ES-I3 (cell line): ENCODE results near the gene CAPN5.

Experiments used
- H3K36me3 ChIP-seq: 2 replicates; pipeline ENCODE4 v1.6.1; 2013; ENCODE audit warnings: mild to moderate bottlenecking, low read length, control low read depth, moderate library complexity; ENCODE audit not compliant: insufficient read depth
- H3K4me1 ChIP-seq: 2 replicates; pipeline ENCODE4 v1.6.1; 2013; ENCODE audit warnings: mild to moderate bottlenecking, control low read depth, low read length; ENCODE audit not compliant: insufficient read depth
- H3K9ac ChIP-seq: 2 replicates; pipeline ENCODE4 v1.6.1; 2013; ENCODE audit warnings: low read depth, mild to moderate bottlenecking, low read length, moderate library complexity
- H3K9me3 ChIP-seq: 2 replicates; pipeline ENCODE4 v1.6.1; 2013; ENCODE audit warnings: mild to moderate bottlenecking, low read length, moderate library complexity; ENCODE audit not compliant: control insufficient read depth, insufficient read depth

The CAPN5 gene

GRCh38 chr11:77146261-77147035 is 79.7 kb downstream of the CAPN5 start:
- peaks cover 5% of the 10 kb centered on the region; the same call in 1 of the 2 replicates for H3K4me1 ChIP-seq
- H3K36me3 ChIP-seq, result no peaks in the 10 kb centered on the region
- H3K9ac ChIP-seq, result no peak overlapping the region
- no peaks in the 10 kb centered on the region for H3K9me3 ChIP-seq

- H3K4me1 ChIP-seq, result peaks cover 5% of the 10 kb centered on the region; the same call in 1 of the 2 replicates
- no peaks in the 10 kb centered on the region for H3K9me3 ChIP-seq
- no peak overlapping the region for H3K9ac ChIP-seq
- H3K36me3 ChIP-seq, result no peaks in the 10 kb centered on the region
Observed at GRCh38 chr11:77147036-77147315, 80.2 kb downstream of the CAPN5 start.

- Histone ChIP-seq H3K9me3 (no peaks in the 10 kb centered on the region), H3K9ac (peak overlapping the region; percentile 63)
Observed at GRCh38 chr11:77147668-77148321, 81.0 kb downstream of the CAPN5 start.

GRCh38 chr11:77148963-77149715 is 82.4 kb downstream of the CAPN5 start:
- no peaks in the 10 kb centered on the region for H3K36me3 ChIP-seq

More at GRCh38 chr11:77147668-77148321, 81.0 kb downstream of the CAPN5 start:
- H3K36me3 ChIP-seq, result no peaks in the 10 kb centered on the region
- peaks cover 5% of the 10 kb centered on the region; the same call in 1 of the 2 replicates for H3K4me1 ChIP-seq

DNA sequence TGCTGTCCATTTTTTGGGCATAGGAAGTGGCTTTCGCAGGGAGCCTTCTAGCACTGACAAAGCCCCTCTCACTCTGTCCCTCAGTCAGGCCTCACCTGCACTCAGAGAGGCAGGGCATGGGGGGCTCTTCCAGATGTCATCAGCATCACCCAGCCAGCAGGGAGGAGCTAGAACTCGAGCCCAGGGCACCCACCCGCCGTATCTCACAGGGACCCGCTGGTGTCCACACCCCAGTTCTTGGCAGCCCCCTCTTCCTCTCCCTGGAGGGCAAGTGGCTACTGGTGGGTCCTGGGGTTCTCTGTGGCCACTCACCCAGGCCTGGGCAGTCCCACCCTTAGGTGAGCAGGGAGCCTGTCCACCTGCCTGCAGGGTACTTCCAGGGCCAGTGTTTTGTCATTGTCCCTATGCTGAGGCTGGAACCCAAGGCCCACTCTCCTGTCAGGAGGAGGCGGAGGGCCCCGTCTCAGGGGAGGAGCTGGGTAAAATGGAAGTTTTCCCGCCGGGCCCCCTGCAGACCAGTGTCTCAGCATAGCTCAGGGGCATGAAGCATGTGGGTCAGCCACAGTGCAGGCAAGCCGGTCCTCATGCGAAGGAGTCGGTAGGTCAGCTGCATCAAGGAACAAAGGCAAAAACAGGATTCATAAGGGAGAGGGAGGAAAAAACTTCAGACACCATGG is 83.1 kb downstream of the CAPN5 start:
- no peak overlapping the region for H3K9ac ChIP-seq
- peaks cover 5% of the 10 kb centered on the region; the same call in 1 of the 2 replicates for H3K4me1 ChIP-seq
- H3K9me3 ChIP-seq, result no peaks in the 10 kb centered on the region
- H3K36me3 ChIP-seq, result no peaks in the 10 kb centered on the region

More at GRCh38 chr11:77148963-77149715, 82.4 kb downstream of the CAPN5 start:
- peaks cover 5% of the 10 kb centered on the region; the same call in 1 of the 2 replicates for H3K4me1 ChIP-seq
- no peak overlapping the region for H3K9ac ChIP-seq
- no peaks in the 10 kb centered on the region for H3K9me3 ChIP-seq

DNA sequence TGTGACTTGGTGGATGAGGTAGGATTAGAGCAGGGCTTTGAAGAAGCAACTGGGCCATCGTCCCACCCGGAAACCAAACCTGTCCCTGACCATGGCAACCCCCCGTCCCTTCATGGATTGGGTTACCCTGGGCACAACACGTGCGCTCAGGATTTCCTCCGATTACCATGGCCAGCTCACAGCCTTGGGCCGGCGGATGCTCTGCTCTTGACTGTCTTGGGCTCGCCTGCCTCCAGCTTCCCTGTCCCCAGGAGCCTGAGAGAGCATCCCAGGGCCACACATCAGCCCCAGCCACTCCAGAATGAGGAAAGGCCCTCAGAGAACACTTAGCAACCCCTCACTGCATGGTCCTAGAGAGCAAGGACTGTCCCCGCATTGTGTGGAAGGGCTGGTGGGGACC is 84.1 kb downstream of the CAPN5 start:
- Histone ChIP-seq H3K4me1 (peaks cover 5% of the 10 kb centered on the region; the same call in 1 of the 2 replicates), H3K9me3 (no peaks in the 10 kb centered on the region), H3K9ac (no peak overlapping the region), H3K36me3 (no peaks in the 10 kb centered on the region)

DNA sequence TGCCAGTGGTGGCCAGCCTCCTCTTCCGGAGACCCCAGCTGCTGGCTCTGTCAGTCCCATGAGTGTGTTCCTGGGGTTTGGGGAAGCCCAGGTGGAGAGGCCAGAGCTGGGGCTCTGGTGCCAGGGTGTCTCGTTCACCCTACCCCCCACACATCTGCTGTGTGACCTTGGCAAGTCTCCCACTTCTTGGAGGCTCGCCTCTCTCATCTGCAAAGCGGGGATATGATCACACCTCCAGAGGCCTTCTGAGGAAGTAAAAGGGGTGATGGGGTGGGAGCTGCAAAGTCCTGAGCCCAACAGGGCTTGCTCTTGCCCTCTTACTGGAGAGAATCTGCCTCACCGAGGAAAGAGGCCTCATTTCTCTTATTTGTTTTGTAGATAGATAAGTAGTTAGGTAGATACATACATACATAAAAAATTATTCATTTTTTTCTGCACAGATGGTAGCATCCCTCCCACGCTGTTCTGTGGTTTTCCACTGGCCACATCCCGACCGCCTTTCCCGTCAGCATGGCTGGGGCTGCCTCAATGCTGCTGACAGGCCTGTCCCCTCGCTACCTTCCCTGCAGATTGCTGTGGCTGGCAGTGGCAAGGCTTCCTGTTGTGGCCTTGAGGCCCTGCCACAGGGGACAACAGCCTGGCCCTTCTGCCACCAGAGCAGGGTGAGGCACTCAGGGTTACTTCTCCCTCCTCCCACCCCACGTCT is 85.2 kb downstream of the CAPN5 start:
- Histone ChIP-seq H3K9me3 (no peaks in the 10 kb centered on the region), H3K9ac (no peak overlapping the region), H3K4me1 (peaks cover 5% of the 10 kb centered on the region; the same call in 1 of the 2 replicates), H3K36me3 (no peaks in the 10 kb centered on the region)

DNA sequence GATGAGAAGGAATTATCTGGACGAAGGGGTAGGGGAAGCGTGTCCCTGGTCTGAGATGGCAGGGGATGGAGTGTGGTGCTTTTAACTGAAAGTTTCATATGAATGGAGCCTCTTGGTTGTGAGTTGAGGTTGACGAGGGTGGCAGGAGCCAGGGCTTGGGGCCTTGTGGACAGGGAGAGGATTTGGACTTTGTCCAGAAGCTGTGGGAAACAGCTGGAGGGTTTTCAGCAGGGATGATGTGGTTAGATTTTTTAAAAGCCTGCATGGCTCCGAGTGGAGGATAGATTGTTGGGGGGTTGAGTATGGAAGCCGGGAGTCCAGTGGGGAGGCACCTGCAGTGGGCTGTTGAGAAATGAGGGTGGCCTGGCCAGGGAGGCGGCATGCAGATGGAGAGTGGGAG is 86.1 kb downstream of the CAPN5 start:
- H3K9ac ChIP-seq, result no peak overlapping the region
- no peaks in the 10 kb centered on the region for H3K9me3 ChIP-seq
- H3K36me3 ChIP-seq, result no peaks in the 10 kb centered on the region
- H3K4me1 ChIP-seq, result peaks cover 5% of the 10 kb centered on the region; the same call in 1 of the 2 replicates

GRCh38 chr11:77153276-77154185 is 86.8 kb downstream of the CAPN5 start:
- Histone ChIP-seq H3K9ac (no peak overlapping the region), H3K4me1 (peaks cover under 1% of the 10 kb centered on the region; the same call in 1 of the 2 replicates)

DNA sequence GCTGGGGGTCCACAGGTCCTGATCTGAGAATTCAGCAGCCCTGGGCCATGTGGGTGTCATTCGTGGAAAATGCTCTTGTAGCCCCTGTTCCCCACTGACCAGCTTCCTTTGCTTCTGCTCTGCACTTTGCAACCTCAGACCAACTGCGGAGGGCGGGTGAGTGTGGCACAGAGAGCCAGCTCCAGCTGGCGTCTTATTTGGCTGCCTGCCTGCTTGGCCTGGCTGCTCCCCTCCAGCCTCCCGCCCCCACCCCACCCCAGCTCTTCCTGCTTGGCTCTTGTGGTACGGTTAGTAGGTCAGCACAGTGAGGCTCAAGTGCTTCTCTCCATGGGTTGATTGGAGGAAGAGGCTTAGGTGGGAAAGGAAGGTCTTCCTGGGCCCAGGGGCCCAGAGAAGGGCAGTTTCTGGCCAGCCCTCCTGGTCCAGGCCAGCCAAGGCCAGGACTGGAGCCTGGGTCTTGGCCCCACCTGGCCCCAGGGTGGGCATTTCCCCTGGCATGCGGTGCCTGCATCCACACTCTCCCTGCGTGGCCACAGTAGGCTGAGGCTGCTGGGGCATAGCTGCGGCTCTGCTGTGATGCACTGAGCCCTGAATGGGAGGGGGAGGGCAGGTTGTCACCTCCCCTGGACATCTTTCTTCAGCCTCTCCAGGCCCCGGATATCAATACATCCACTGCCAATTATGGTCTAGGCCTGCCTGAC is 87.8 kb downstream of the CAPN5 start:
- Histone ChIP-seq H3K36me3 (no peaks in the 10 kb centered on the region), H3K4me1 (no peaks in the 10 kb centered on the region; the same call in 1 of the 2 replicates), H3K9me3 (no peaks in the 10 kb centered on the region), H3K9ac (no peak overlapping the region)

More at GRCh38 chr11:77153276-77154185, 86.8 kb downstream of the CAPN5 start:
- H3K9me3 ChIP-seq, result no peaks in the 10 kb centered on the region
- H3K36me3 ChIP-seq, result no peaks in the 10 kb centered on the region

- H3K9me3 ChIP-seq, result no peaks in the 10 kb centered on the region
- no peak overlapping the region for H3K9ac ChIP-seq
- H3K36me3 ChIP-seq, result no peaks in the 10 kb centered on the region
- no peaks in the 10 kb centered on the region; the same call in 1 of the 2 replicates for H3K4me1 ChIP-seq
Observed at GRCh38 chr11:77155082-77155475, 88.3 kb downstream of the CAPN5 start.

DNA sequence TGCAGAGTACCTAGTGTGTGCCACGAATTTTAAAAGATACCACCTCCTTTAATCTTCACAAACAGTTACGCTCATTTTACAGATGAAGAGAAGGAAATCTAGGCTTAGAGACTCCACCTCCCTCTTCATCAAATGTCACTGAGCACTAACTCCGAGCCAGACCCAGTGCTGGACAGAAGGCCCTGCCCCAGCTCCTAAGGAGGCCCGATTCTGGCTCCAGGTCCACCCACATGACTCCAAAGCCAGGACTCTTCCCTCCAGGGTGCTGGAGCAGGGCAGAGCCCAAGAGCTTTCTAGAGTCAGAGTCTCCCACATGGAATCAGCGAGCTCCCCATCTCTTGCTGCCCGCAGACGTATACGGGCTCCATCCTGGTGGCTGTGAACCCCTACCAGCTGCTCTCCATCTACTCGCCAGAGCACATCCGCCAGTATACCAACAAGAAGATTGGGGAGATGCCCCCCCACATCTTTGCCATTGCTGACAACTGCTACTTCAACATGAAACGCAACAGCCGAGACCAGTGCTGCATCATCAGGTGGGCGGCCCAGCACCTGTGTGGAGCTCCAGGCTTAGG is 88.9 kb downstream of the CAPN5 start:
- no peaks in the 10 kb centered on the region for H3K9me3 ChIP-seq
- H3K36me3 ChIP-seq, result no peaks in the 10 kb centered on the region
- H3K4me1 ChIP-seq, result no peaks in the 10 kb centered on the region
- H3K9ac ChIP-seq, result no peak overlapping the region
